Measurements from ENCODE around the gene FOXF2.

The FOXF2 gene

DNA sequence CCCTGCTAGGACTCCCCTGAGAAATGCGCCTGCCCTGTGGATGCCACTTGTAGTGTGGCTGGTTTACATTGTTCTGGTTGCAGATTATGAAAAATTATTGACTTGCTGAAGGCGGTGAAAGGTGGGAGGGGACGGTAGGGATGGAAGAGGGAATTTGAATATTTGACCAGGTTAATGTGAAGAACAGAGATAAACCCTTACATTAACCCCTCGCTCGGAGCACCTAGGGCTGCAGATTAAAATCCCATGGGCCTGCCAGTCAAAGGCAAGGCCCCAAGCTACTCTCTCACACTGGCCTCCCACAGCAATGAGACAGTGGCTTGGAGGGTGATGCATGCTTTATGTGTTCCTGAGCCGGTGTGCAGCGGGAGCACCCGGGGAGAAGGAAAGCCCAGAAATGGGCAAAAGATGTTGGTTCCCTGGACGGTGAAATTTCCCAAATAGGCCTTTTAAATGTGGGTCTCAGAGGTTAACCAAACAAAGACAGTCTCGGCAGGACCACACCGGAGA is 2.5 kb downstream of the FOXF2 start:
- peaks cover 8% of the 10 kb centered on the region for H3K4me1 Mint-ChIP-seq (ENCODE audit: low read depth)
- peak overlapping the region; percentile 12 for H3K27ac Mint-ChIP-seq
- no peaks in the 10 kb centered on the region for H3K9me3 Mint-ChIP-seq
- peaks cover 2% of the 10 kb centered on the region for H3K36me3 Mint-ChIP-seq (ENCODE audit: low read depth)
- no peak overlapping the region for H3K4me3 Mint-ChIP-seq
- H3K27me3 Mint-ChIP-seq (ENCODE audit: low read depth) = peaks cover 79% of the 10 kb centered on the region
- DNase-seq (ENCODE audit: low spot score) = no peak

DNA sequence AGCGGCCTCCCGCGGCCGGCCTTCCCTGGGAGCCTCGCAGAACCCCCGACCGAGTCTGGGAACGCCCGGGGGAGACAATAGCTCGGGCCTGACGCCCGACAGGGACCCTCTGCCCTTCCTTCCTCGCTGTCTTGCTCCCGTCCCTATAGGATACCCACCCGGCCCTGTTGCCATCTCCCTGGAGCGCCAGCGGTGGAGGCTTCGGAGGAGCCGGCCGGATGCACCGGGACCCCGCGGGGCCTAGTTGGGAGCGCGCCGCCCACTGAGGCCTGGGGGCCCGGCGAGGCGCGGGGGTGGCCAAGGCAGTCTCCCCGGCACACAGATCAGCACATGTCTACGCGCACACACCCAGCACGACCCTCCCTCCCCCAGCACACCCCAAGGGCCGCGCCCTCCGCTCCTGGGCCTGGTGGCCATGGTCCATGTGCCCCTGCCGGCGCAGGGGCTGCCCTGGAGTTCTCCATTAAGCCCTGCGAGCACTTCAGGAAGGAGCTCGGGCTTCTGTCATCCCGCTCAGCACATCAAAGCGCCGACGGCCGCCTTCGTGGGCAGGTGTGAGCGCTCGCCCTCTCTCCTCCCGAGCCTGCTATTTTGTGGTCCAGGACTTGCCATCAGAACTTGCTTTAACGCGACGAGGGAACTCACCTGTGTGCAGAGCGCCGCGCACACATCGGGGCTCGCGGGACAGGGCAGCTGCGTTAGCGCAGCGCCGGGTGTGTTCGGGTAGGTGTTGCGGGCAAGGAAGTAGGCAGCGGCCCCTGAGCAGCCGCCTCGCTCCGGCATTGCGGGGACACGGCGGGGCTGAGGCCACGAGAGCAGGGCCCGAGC is 3.7 kb downstream of the FOXF2 start:
- Mint-ChIP-seq H3K4me1 (ENCODE audit: low read depth) (peaks cover 9% of the 10 kb centered on the region), H3K4me3 (no peak overlapping the region), H3K27me3 (ENCODE audit: low read depth) (peaks cover 75% of the 10 kb centered on the region), H3K9me3 (no peaks in the 10 kb centered on the region), H3K27ac (no peak overlapping the region), H3K36me3 (ENCODE audit: low read depth) (peaks cover 2% of the 10 kb centered on the region)
- no peak for DNase-seq (ENCODE audit: low spot score)

DNA sequence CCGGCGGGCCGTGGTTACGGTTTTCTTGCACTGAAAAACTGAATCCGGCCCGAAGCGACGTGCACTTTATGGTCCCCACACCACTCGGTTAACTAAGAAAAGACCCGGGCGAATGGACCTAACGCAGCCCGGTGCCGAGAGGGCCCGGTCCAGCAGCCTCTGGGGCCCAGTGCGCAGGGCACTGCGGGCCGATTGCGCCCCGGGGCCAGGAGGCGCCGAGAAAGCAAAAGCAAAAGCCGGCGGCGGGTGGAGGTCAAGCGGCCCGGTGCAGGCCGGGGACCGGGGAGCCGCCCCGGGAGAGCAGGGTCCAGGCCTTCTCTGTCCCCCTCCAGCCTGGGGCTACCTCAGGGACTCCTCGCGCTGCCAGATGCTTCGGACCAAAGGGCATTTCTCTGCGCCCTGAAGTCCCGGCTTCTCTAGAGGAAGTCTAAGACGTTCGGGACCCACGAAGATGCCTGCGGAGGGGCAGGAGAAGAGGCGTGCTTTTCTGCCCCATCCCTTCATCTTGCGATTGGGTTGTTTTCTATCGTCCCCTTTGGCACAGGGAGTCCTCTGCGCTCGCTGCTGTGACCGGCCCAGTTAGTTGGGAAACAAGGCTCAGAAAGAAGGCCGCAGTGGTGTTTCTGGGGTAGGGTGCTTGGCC is 4.4 kb downstream of the FOXF2 start:
- Mint-ChIP-seq H3K9me3 (no peaks in the 10 kb centered on the region), H3K4me3 (peak overlapping the region; percentile 9), H3K27me3 (ENCODE audit: low read depth) (peaks cover 72% of the 10 kb centered on the region), H3K36me3 (ENCODE audit: low read depth) (peaks cover 2% of the 10 kb centered on the region), H3K4me1 (ENCODE audit: low read depth) (peaks cover 7% of the 10 kb centered on the region), H3K27ac (no peak overlapping the region)
- DNase-seq (ENCODE audit: low spot score) = no peak

DNA sequence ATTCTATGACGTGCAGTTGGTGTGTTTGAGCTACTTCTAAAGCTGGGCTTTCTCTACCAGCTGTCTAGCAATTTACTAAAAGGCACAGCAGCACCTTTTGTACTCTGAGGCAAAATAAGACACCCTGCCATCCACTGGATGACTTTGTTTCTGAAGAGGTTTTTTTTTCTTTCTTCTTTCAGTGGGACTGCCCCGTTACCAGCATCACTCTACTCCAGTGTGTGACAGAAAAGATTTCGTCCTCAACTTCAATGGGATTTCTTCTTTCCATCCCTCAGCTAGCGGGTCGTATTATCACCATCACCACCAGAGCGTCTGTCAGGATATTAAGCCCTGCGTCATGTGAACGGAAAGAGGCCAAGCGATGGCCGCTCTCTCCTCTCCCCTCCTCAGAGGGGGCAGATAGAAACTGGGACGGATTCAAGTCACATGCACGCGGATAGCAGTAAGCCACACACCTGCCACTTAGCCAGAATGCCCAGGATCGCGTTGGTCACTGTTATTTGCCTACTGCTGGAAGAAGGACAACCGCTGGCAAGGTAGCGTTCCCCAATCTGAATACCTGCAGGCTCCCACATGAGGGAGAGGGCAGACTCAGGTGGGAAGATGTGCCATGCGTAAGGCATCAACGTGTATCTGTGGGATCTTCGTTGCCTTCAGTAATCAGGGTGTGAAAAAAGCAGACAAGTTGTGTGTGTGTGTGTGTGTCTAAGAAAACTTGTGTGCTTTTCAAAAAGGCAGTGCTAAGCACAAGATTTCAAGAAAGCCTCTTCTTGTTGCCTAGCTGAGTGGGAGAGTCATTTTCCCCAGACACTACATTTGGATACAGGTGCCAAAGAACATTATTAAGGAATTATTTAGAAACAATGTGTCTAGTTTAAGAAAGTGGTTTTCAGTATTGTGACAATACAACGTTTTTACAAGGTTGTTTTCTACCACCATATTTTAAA is 5.4 kb downstream of the FOXF2 start:
- DNase-seq (ENCODE audit: low spot score) = no peak
- peaks cover 5% of the 10 kb centered on the region for H3K4me1 Mint-ChIP-seq (ENCODE audit: low read depth)
- no peak overlapping the region for H3K4me3 Mint-ChIP-seq
- H3K27me3 Mint-ChIP-seq (ENCODE audit: low read depth) = peaks cover 73% of the 10 kb centered on the region
- no peak overlapping the region for H3K27ac Mint-ChIP-seq
- H3K9me3 Mint-ChIP-seq = no peaks in the 10 kb centered on the region
- peaks cover 2% of the 10 kb centered on the region for H3K36me3 Mint-ChIP-seq (ENCODE audit: low read depth)

DNA sequence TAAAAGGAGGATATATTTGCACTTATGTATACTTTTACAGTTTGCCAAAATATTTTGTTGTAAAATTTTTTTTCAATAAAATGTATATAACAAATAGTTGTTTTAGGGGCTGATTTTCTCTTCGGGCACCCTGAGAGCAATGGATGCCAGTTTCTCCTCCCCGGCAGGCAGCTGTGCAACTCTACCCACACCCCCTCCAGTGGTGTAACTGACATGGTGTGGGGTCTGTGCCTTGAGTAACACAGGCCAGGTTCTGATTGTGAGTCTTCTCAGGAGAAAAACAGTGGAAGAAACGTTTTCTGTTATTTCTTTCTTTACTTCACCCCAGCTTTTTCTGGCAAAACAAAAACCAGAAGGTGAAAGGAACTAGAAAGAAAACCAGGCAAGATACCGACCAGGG is 6.1 kb downstream of the FOXF2 start:
- peaks cover 5% of the 10 kb centered on the region for H3K4me1 Mint-ChIP-seq (ENCODE audit: low read depth)
- DNase-seq (ENCODE audit: low spot score) = no peak
- H3K4me3 Mint-ChIP-seq = no peak overlapping the region
- H3K9me3 Mint-ChIP-seq = no peaks in the 10 kb centered on the region
- peaks cover 70% of the 10 kb centered on the region for H3K27me3 Mint-ChIP-seq (ENCODE audit: low read depth)
- no peak overlapping the region for H3K27ac Mint-ChIP-seq
- H3K36me3 Mint-ChIP-seq (ENCODE audit: low read depth) = no peaks in the 10 kb centered on the region

DNA sequence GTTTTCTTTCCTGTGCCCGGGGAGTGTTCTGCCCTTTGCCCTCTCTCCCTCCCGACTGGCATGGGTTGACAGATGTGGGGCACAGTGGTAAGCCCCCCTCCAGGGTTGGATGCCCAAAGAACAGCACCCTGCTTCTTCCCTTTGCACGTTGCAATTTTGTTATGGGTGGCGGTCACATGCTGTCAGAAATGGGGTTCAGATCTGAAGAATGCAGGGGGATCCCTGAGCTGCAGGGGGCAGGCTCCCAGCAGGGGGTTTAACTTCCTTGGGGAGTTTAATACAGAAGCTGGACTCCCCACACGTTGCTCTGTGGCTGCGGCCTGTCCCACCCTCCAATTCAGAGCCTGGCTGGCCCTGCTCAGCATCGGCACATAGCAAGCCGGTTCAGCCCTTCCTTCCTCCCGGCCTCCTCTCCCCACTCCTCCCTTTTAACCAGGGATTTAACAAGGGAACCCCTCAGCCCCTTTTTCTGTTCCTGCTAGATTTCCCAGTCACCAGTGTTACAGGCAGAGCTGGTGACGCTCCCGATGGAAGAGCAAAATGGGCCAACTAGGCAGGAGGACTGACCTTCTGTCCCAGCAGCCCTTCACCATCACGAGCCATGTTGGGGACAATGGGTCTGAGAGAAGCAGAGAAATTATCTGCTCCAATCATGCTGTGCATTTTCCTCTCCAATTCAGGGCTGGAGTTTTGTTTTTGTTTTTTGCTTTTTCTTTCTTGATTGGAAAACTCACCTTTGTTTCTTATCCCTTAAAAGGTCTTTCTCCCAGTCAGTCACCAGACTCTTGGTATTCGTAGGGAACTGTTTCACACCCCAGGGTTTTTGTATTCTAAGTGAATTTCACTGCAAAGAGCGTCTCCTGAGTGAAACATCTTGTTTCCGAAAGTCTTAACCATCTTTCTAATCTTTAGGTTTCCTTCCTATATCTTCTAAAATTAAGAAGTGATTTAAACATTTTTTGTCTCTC is 6.8 kb downstream of the FOXF2 start:
- H3K27ac Mint-ChIP-seq = no peak overlapping the region
- no peak overlapping the region for H3K4me3 Mint-ChIP-seq
- peaks cover 65% of the 10 kb centered on the region for H3K27me3 Mint-ChIP-seq (ENCODE audit: low read depth)
- no peak for DNase-seq (ENCODE audit: low spot score)
- peaks cover 5% of the 10 kb centered on the region for H3K4me1 Mint-ChIP-seq (ENCODE audit: low read depth)
- H3K9me3 Mint-ChIP-seq = no peaks in the 10 kb centered on the region
- H3K36me3 Mint-ChIP-seq (ENCODE audit: low read depth) = no peaks in the 10 kb centered on the region

DNA sequence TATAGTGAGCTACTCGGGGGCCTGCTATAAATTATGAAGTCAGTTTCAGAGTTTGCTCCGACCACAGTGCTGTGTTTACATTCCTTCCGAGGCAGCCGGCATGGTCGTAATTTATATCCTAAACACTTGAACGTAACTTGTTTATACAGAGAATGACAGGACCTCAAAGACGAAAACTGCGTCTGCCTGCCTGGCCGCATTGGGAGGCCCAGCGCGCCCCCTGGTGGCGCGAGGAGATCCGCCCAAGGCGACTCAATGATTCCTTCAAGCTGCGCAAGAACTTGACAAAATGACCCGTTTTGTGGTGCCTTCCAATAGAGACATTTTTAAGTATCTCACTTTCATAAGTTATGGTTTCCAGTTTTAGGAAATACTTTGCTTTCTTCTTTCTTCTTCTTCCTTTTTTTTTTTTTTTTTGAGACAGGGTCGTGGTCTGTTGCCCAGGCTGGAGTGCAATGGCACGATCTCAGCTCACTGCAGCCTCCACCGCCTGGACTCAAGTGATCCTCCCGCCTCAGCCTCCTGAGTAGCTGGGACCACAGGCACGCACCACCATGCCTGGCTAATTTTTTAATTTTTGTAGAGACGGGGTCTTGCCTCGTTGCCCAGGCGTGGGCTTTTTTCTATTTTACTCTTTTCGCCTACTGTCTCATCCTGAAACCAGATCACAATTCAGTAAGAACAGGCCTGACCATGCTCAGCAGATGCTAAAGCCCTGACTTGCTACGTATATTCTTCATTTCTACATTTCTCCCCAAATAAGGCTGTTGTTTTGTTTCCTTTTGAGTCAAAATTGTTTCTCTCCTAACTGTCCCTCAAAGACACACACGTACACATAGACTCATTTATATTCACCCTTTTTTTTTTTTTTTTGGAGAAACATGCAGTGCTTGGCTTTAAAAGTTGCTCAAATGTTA is 7.8 kb downstream of the FOXF2 start:
- H3K27me3 Mint-ChIP-seq (ENCODE audit: low read depth) = peaks cover 55% of the 10 kb centered on the region
- H3K4me3 Mint-ChIP-seq = no peak overlapping the region
- H3K36me3 Mint-ChIP-seq (ENCODE audit: low read depth) = no peaks in the 10 kb centered on the region
- peaks cover 5% of the 10 kb centered on the region for H3K4me1 Mint-ChIP-seq (ENCODE audit: low read depth)
- no peak overlapping the region for H3K27ac Mint-ChIP-seq
- peak; percentile 65 for DNase-seq (ENCODE audit: low spot score)
- no peaks in the 10 kb centered on the region for H3K9me3 Mint-ChIP-seq

DNA sequence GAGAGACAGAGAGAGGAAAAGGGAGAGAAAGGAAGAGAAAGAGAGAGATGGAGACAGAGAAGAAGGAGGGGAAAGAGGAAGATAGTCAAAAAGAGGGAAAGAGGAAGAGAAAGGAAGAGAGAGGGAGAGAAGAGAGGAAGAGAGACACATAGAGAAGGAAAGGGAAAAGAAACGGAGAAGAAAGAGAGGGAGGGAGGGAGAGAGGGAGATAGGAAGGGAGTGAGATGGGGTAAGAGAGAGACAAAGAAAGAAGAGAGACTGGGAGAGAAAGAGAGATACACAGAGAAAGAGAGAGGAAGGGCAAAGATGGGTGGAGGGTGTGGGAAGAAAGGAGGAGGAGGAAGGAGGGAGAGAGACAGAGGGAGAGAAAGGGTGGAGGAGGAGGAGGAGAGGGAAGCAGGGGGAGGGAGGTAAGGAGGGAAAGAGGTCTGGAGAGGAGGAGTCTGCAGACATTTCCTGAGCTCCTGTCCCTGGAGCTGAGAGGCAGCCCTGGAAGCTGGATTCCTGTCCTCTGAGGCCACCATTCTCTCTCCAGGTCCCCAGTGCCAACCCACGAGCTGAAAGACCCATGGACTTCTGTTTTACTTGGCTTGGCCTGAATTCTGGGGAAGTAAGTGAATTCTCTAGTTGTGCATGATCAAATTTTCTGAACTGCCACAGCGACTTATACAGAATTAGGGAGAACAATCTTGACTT is 9.9 kb downstream of the FOXF2 start:
- Mint-ChIP-seq H3K4me1 (ENCODE audit: low read depth) (peaks cover 4% of the 10 kb centered on the region), H3K27me3 (ENCODE audit: low read depth) (peaks cover 43% of the 10 kb centered on the region), H3K9me3 (no peaks in the 10 kb centered on the region), H3K4me3 (no peak overlapping the region), H3K27ac (no peak overlapping the region), H3K36me3 (ENCODE audit: low read depth) (no peaks in the 10 kb centered on the region)
- no peak for DNase-seq (ENCODE audit: low spot score)

DNA sequence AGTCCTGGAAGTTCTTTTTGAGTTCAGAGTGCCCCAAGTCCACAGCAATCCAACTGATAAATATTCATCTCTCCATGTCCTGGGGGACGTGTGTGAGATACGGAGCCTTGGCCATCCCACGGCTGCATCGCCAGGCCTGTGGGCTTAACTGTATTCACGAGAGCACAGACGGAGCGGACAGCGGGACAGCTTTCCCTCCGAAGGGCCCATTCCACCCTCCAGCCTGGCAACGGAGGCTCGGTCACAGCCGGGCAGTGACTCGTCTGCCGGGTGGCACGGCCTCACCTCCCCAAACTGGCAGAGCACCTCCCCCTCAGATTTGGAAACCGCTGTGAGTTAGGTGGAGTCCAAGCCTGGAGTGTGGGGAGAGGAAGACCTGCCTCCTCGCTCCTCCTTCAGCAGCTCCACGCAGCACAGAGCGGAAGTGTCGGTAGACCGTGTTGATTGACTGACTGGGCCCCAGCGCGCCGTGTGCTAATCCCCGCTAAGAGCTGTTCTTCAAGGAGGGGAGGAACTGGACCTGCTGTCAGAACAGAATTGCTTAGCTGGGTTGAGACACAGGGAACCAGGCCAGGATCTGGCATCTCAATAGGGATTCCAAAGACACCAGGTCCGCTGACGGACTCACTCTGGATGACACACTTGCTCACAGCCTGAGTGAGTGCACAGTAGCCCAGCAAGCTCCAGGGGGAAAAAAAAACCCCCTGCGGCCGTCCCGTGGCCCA is 10.9 kb downstream of the FOXF2 start:
- Mint-ChIP-seq H3K4me3 (no peak overlapping the region), H3K27ac (no peak overlapping the region), H3K4me1 (ENCODE audit: low read depth) (peaks cover 4% of the 10 kb centered on the region), H3K36me3 (ENCODE audit: low read depth) (no peaks in the 10 kb centered on the region), H3K27me3 (ENCODE audit: low read depth) (peaks cover 32% of the 10 kb centered on the region), H3K9me3 (no peaks in the 10 kb centered on the region)
- DNase-seq (ENCODE audit: low spot score) = no peak

DNA sequence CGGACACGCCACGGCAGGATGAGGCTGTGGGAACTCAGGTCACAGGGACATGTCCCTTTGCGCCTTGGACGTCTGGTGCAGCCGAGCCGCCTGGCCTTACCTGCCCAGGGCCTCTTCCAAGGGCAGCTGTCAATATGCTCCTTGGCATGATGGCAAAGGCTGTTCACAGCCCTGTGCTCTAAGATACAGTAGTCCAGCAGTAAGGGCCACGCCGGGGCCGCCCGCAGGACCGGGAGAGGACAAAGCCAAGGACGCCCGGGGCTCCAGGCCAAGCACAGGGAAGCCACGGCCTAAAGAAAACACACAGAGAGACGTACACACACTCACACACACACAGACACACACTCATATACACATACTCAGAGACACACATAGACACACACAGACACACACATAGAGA is 13.0 kb downstream of the FOXF2 start:
- Mint-ChIP-seq H3K4me1 (ENCODE audit: low read depth) (no peaks in the 10 kb centered on the region), H3K27me3 (ENCODE audit: low read depth) (peaks cover 14% of the 10 kb centered on the region), H3K36me3 (ENCODE audit: low read depth) (no peaks in the 10 kb centered on the region), H3K4me3 (no peak overlapping the region), H3K27ac (no peak overlapping the region), H3K9me3 (no peaks in the 10 kb centered on the region)
- DNase-seq (ENCODE audit: low spot score) = no peak

DNA sequence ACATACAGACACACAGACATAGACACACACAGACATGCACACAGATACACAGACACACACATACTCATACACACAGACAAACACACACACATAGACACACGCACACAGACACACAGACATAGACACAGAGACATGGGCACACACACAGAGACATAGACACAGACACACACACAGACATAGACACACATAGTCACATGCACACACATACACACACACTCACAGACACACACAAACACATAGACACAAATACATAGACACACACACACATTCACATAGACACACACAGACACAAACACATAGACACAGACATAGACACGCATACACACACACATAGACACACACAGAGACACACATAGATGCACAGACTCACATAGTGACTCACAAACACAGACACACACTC is 13.5 kb downstream of the FOXF2 start:
- H3K9me3 Mint-ChIP-seq = no peaks in the 10 kb centered on the region

More for the DNA sequence above, 13.5 kb downstream of the FOXF2 start:
- Mint-ChIP-seq H3K4me3 (no peak overlapping the region), H3K27me3 (ENCODE audit: low read depth) (peaks cover 11% of the 10 kb centered on the region), H3K4me1 (ENCODE audit: low read depth) (no peaks in the 10 kb centered on the region), H3K27ac (no peak overlapping the region), H3K36me3 (ENCODE audit: low read depth) (no peaks in the 10 kb centered on the region)
- DNase-seq (ENCODE audit: low spot score) = no peak

All from T-helper 2 cell treated with Interferon-gamma antibody and Interleukin-4, amounts not matched to agents 5 μg/mL and 100 μg/mL, for 36 hours (primary cell).